Parathyroid adenoma (tissue), 2 donors: ENCODE measurements around the gene CNTNAP1.
A peak's percentile ranks its signal among the peaks of the same experiment; 100 is the strongest.

Experiments
- H2AFZ ChIP-seq: fragments of 300-600 bp; sonication (generic); one replicate; pipeline ENCODE4 v1.7.0; 2017; ENCODE audit warnings: antibody characterized with exemption, mild to moderate bottlenecking
- H3K27ac ChIP-seq: fragments of 300-600 bp; sonication (generic); one replicate; pipeline ENCODE4 v1.7.0; 2017
- H3K27me3 ChIP-seq: fragments of 300-600 bp; sonication (generic); one replicate; pipeline ENCODE4 v1.7.0; 2017; ENCODE audit warnings: low read length; ENCODE audit not compliant: control insufficient read depth, insufficient read depth
- H3K36me3 ChIP-seq: fragments of 300-600 bp; sonication (generic); one replicate; pipeline ENCODE4 v1.7.0; 2017; ENCODE audit warnings: low read length; ENCODE audit not compliant: control insufficient read depth, insufficient read depth
- H3K4me1 ChIP-seq: fragments of 300-600 bp; sonication (generic); one replicate; pipeline ENCODE4 v1.7.0; 2017; ENCODE audit warnings: control low read depth
- H3K4me2 ChIP-seq: fragments of 300-600 bp; sonication (generic); one replicate; pipeline ENCODE4 v1.7.0; 2017; ENCODE audit warnings: low read length
- H3K4me3 ChIP-seq: fragments of 300-600 bp; sonication (generic); one replicate; pipeline ENCODE4 v1.7.0; 2017; ENCODE audit warnings: low read depth, low read length
- H3K79me2 ChIP-seq: fragments of 300-600 bp; sonication (generic); one replicate; pipeline ENCODE4 v1.7.0; 2017; ENCODE audit warnings: control low read depth
- H3K9ac ChIP-seq: fragments of 300-600 bp; sonication (generic); one replicate; pipeline ENCODE4 v1.7.0; 2017; ENCODE audit warnings: mild to moderate bottlenecking
- H3K9me3 ChIP-seq: fragments of 300-600 bp; sonication (generic); one replicate; pipeline ENCODE4 v1.7.0; 2017; ENCODE audit warnings: low read length; ENCODE audit not compliant: control insufficient read depth
- CTCF ChIP-seq: fragments of 300-600 bp; sonication (generic); IDR thresholded peaks from one replicate; pipeline ENCODE4 v1.7.0; 2017; ENCODE audit warnings: antibody characterized with exemption, mild to moderate bottlenecking
- donor health status: primary hyperparathyroidism.

The CNTNAP1 gene

GRCh38 chr17:42642336-42642735 is 40.0 kb upstream of the CNTNAP1 start:
- H2AFZ ChIP-seq = no peak overlapping the region
- no peaks in the 10 kb centered on the region for H3K36me3 ChIP-seq
- no peak for TF ChIP-seq CTCF
- no peak overlapping the region for H3K9ac ChIP-seq
- no peaks in the 10 kb centered on the region for H3K9me3 ChIP-seq
- no peak overlapping the region for H3K27ac ChIP-seq
- no peaks in the 10 kb centered on the region for H3K79me2 ChIP-seq
- no peaks in the 10 kb centered on the region for H3K27me3 ChIP-seq
- no peaks in the 10 kb centered on the region for H3K4me1 ChIP-seq
- H3K4me2 ChIP-seq = no peak overlapping the region
- no peak overlapping the region for H3K4me3 ChIP-seq

- TF ChIP-seq CTCF = no peak
These were observed 34.6 kb upstream of the CNTNAP1 start for GRCh38 chr17:42647778-42648177.

GRCh38 chr17:42651392-42651791 is 30.9 kb upstream of the CNTNAP1 start:
- no peaks in the 10 kb centered on the region for H3K9me3 ChIP-seq
- H3K4me1 ChIP-seq = no peaks in the 10 kb centered on the region
- H2AFZ ChIP-seq = no peak overlapping the region
- no peaks in the 10 kb centered on the region for H3K27me3 ChIP-seq
- no peak overlapping the region for H3K27ac ChIP-seq
- H3K36me3 ChIP-seq = no peaks in the 10 kb centered on the region
- TF ChIP-seq CTCF = no peak
- H3K4me3 ChIP-seq = no peak overlapping the region
- H3K9ac ChIP-seq = no peak overlapping the region
- no peak overlapping the region for H3K4me2 ChIP-seq
- no peaks in the 10 kb centered on the region for H3K79me2 ChIP-seq

More at GRCh38 chr17:42647778-42648177, 34.6 kb upstream of the CNTNAP1 start:
- no peak overlapping the region for H3K9ac ChIP-seq
- no peaks in the 10 kb centered on the region for H3K9me3 ChIP-seq
- no peaks in the 10 kb centered on the region for H3K36me3 ChIP-seq
- no peak overlapping the region for H3K4me3 ChIP-seq
- H3K27ac ChIP-seq = no peak overlapping the region
- no peaks in the 10 kb centered on the region for H3K27me3 ChIP-seq
- H3K79me2 ChIP-seq = no peaks in the 10 kb centered on the region
- no peaks in the 10 kb centered on the region for H3K4me1 ChIP-seq
- no peak overlapping the region for H3K4me2 ChIP-seq
- H2AFZ ChIP-seq = no peak overlapping the region

- Histone ChIP-seq H3K4me1 (no peaks in the 10 kb centered on the region), H3K36me3 (no peaks in the 10 kb centered on the region), H2AFZ (peak overlapping the region; percentile 60), H3K27ac (peak overlapping the region; percentile 1), H3K9me3 (no peaks in the 10 kb centered on the region), H3K27me3 (no peaks in the 10 kb centered on the region), H3K79me2 (no peaks in the 10 kb centered on the region), H3K4me2 (peak overlapping the region; percentile 80), H3K9ac (no peak overlapping the region), H3K4me3 (peak overlapping the region; percentile 37)
- TF ChIP-seq CTCF = no peak
These were observed 28.9 kb upstream of the CNTNAP1 start for GRCh38 chr17:42653179-42654124.
